GM12878 (cell line): ENCODE results near the gene PRRC2A. TPM values are rescaled to one million over a fixed set of nuclear protein-coding genes. Genes with fewer than 3 reads are reported as not detected.

Source experiments
- ATAC-seq: fragments of 200-7000 bp; cut with Tn5 transposase; 3 replicates; pipeline ENCODE4 v1.9.1; 2020; ENCODE audit warnings: mild to moderate bottlenecking, moderate library complexity
- BruUV-seq: library from RNA; stranded (reverse); fragments of 400-500 nt; replicated peaks from 2 replicates; lab custom pipeline; 2021; lab: Mats Ljungman, UMichigan
- CTCF ChIA-PET: fragments of 300-600 bp; sonication (Branson Sonifier 250); formaldehyde crosslinking; extraction: SDS; loops from one replicate; lab custom pipeline; 2021; ENCODE audit warnings: inconsistent platforms; lab: Yijun Ruan, JAX
- POLR2A ChIA-PET: fragments of 350-600 bp; formaldehyde crosslinking; extraction: SDS; loops from one replicate; lab custom pipeline; 2021; ENCODE audit warnings: inconsistent platforms; lab: Charles Lee
- RAD21 ChIA-PET: fragments of 300-600 bp; sonication (Branson Sonifier 250); formaldehyde crosslinking; loops from one replicate; lab custom pipeline; 2023; ENCODE audit warnings: antibody characterized with exemption; ENCODE audit not compliant: unreplicated experiment; lab: Charles Lee
- SMC1A ChIA-PET: fragments of 300-600 bp; sonication (Branson Sonifier 250); formaldehyde crosslinking; loops from one replicate; lab custom pipeline; 2023; ENCODE audit not compliant: unreplicated experiment, uncharacterized antibody; lab: Charles Lee
- DNase-seq: peaks from one replicate; pipeline ENCODE4 v3.0.0-alpha.2; 2011; ENCODE audit warnings: low read depth, low spot score
- FAIRE-seq: peaks from 3 replicates; lab custom pipeline; 2011; peaks lifted over from hg19 to GRCh38; lab: Jason Lieb, UNC
- H2AFZ ChIP-seq: 2 replicates; pipeline ENCODE4 v1.6.0; 2011; ENCODE audit warnings: low read depth, low read length, control low read depth; ENCODE audit not compliant: control insufficient read depth
- H3K27ac ChIP-seq: 2 replicates; pipeline ENCODE4 v1.5.1; 2011; ENCODE audit warnings: control low read depth; ENCODE audit not compliant: control insufficient read depth, insufficient read depth
- H3K27me3 ChIP-seq, 2 experiments: replicated peaks in 1 of 2; 2 replicates each; pipeline versions ENCODE4 v1.6.0 to v1.6.1; 2011; ENCODE audit warnings: low read length in 1 of 2; ENCODE audit not compliant: control insufficient read depth in 2 of 2, insufficient read depth in 2 of 2
- H3K36me3 ChIP-seq, 2 experiments: 2 replicates each; pipeline ENCODE4 v1.5.1; 2011; ENCODE audit warnings: low read length in 1 of 2; ENCODE audit not compliant: control insufficient read depth in 2 of 2, insufficient read depth in 2 of 2
- H3K4me1 ChIP-seq: 2 replicates; pipeline ENCODE4 v1.6.1; 2011; ENCODE audit warnings: mild to moderate bottlenecking, low read length, moderate library complexity, mixed read lengths; ENCODE audit not compliant: control insufficient read depth, insufficient read depth
- H3K4me2 ChIP-seq: 2 replicates; pipeline ENCODE4 v1.6.0; 2011; ENCODE audit warnings: control low read depth; ENCODE audit not compliant: control insufficient read depth, insufficient read depth
- H3K4me3 ChIP-seq: fragments of 200-600 bp; sonication (generic); 2 replicates; pipeline ENCODE4 v1.5.1; 2016
- H3K79me2 ChIP-seq: 2 replicates; pipeline ENCODE4 v1.6.0; 2011; ENCODE audit warnings: low read length; ENCODE audit not compliant: control insufficient read depth, insufficient read depth
- H3K9ac ChIP-seq: 2 replicates; pipeline ENCODE4 v1.8.0; 2011; ENCODE audit warnings: low read length, control low read depth, mixed read lengths; ENCODE audit not compliant: control insufficient read depth, insufficient read depth
- H3K9me3 ChIP-seq: replicated peaks from 3 replicates; pipeline ENCODE4 v1.5.1; 2011; ENCODE audit warnings: mild to moderate bottlenecking, low read length; ENCODE audit not compliant: control insufficient read depth, insufficient read depth
- H4K20me1 ChIP-seq: 2 replicates; pipeline ENCODE4 v1.6.0; 2011; ENCODE audit not compliant: control insufficient read depth, insufficient read depth
- HCFC1 ChIP-seq: fragments of 150-350 bp; IDR thresholded peaks from 2 replicates; pipeline ENCODE4 v1.6.1; 2014; ENCODE audit warnings: low read length
- HDGF ChIP-seq: fragments of 450-650 bp; IDR thresholded peaks from 2 replicates; pipeline ENCODE4 v1.6.1; 2016; ENCODE audit warnings: antibody characterized with exemption
- IRF5 ChIP-seq: fragments of 450-650 bp; IDR thresholded peaks from 2 replicates; pipeline ENCODE4 v1.6.1; 2017; ENCODE audit warnings: borderline replicate concordance
- MLLT1 ChIP-seq: fragments of 450-650 bp; IDR thresholded peaks from 2 replicates; pipeline ENCODE4 v1.6.1; 2016; ENCODE audit warnings: mild to moderate bottlenecking
- MTA2 ChIP-seq: fragments of 450-650 bp; IDR thresholded peaks from 2 replicates; pipeline ENCODE4 v1.6.1; 2016; ENCODE audit warnings: low read depth, mild to moderate bottlenecking, moderate library complexity
- NBN ChIP-seq: fragments of 450-650 bp; IDR thresholded peaks from 2 replicates; pipeline ENCODE4 v1.6.1; 2016
- PAX5 ChIP-seq: IDR thresholded peaks from 2 replicates; pipeline ENCODE4 v1.6.1; 2011; ENCODE audit warnings: low read depth, low read length, borderline replicate concordance
- POLR2A ChIP-seq: IDR thresholded peaks from 2 replicates; pipeline ENCODE4 v1.6.1; 2011; ENCODE audit warnings: low read depth, mild to moderate bottlenecking, low read length
- SREBF2 ChIP-seq: IDR thresholded peaks from 2 replicates; pipeline ENCODE4 v1.6.1; 2012; ENCODE audit warnings: mild to moderate bottlenecking, low read length
- SUPT20H ChIP-seq: IDR thresholded peaks from 2 replicates; pipeline ENCODE4 v1.6.1; 2011; ENCODE audit warnings: low read depth, mild to moderate bottlenecking, low read length, moderate library complexity, borderline replicate concordance; ENCODE audit not compliant: control insufficient read depth
- TBL1XR1 ChIP-seq: IDR thresholded peaks from 2 replicates; pipeline ENCODE4 v1.6.1; 2012; ENCODE audit warnings: low read depth, low read length, improper control_type of control experiment
- YBX1 ChIP-seq: fragments of 450-650 bp; IDR thresholded peaks from 2 replicates; pipeline ENCODE4 v1.6.1; 2016; ENCODE audit warnings: antibody characterized with exemption
- ZBED1 ChIP-seq: IDR thresholded peaks from 2 replicates; pipeline ENCODE4 v1.6.1; 2016; ENCODE audit warnings: borderline replicate concordance
- ZNF687 ChIP-seq: fragments of 450-650 bp; IDR thresholded peaks from 2 replicates; pipeline ENCODE4 v1.6.1; 2017; ENCODE audit warnings: mild to moderate bottlenecking, moderate library complexity
- WGBS: methylation state at CpG from one replicate; pipeline ENCODE4 v1.1.6; 2016; ENCODE audit warnings: low lambda C conversion rate; ENCODE audit not compliant: insufficient replicate concordance, insufficient coverage; ENCODE audit errors: missing lambda C conversion rate; 5-methylcytosine and 5-hydroxymethylcytosine counted together
- in situ Hi-C: fragments of 300-500 bp; cut with MboI; formaldehyde crosslinking; loops from 9 replicates; pipeline ENCODE4 v1.14.3; 2018; ENCODE audit warnings: mixed read lengths
- intact Hi-C: fragments of 100-400 bp; cut with micrococcal nuclease; formaldehyde crosslinking; loops from one replicate; pipeline ENCODE4 v1.14.2; 2022; ENCODE audit not compliant: unreplicated experiment
- polyA plus RNA-seq, 11 experiments: library from polyadenylated mRNA; depleted of rRNA in 4 of 11; unstranded in 6 of 11; stranded (reverse) in 5 of 11; fragments of >200 nt; fragmentation: Nextera tagmentation in 4 of 11; fragmentation: Illumina TruSeq in 1 of 11; extraction: Ambion mirVana in 4 of 11; extraction: Trizol in 1 of 11; gene quantifications; 1 replicate in 1 of 11; 2 replicates in 10 of 11; pipeline versions ENCODE4 v1.2.1 to v1.2.3, GENCODE V29; 2011 to 2016; ENCODE audit warnings: inconsistent platforms in 2 of 11, missing spikeins in 2 of 11, low read depth in 1 of 11
- total RNA-seq, 4 experiments: library from RNA; depleted of rRNA in 3 of 4; stranded (reverse); fragments of >200 nt in 3 of 4; fragmentation: Illumina TruSeq in 1 of 4; extraction: Trizol in 1 of 4; gene quantifications; 2 replicates each; pipeline versions ENCODE4 v1.2.1 to v1.2.3, GENCODE V29; 2013 to 2021

Gene PRRC2A
- total and polyA plus RNA-seq, 10 of the 15 experiments (the other 5 are each of a cell fraction or from before 2014, with no cell fraction given), result 0.40 to 244 (median 61.3) TPM

GRCh38 chr6:31620586-31621319 is at the start of gene PRRC2A (continued):
- TF ChIP-seq HCFC1 (no peak), IRF5 (no peak), PAX5 (no peak), SREBF2 (0 out of 2 replicates have a peak, but pooled peaks have one; percentile 1)

GRCh38 chr6:31572041-31572911 is 48.2 kb upstream of the PRRC2A start, which contains the start of gene LTA:
Gene LTA, plus strand, starts transcription at chr6:31572289. Its CDS starts 454 bp downstream, at chr6:31572743.
- DNase-seq (no peak), ATAC-seq (peak; percentile 47), FAIRE-seq (peak; percentile 18)
- Histone ChIP-seq H3K27me3 (no peaks in the 10 kb centered on the region), H3K4me3 (peak within 1 kb of the TSS; percentile 59), H4K20me1 (no peaks in the 10 kb centered on the region), H3K9ac (peak within 1 kb of the TSS; percentile 87), H3K79me2 (peaks cover 58% of the 10 kb centered on the region), H3K9me3 (no peaks in the 10 kb centered on the region), H3K4me2 (peak within 1 kb of the TSS; percentile 84), H3K4me1 (peaks cover 67% of the 10 kb centered on the region), H2AFZ (peak within 1 kb of the TSS; percentile 52), H3K27ac (peak within 1 kb of the TSS; percentile 96), H3K36me3 (peaks cover 0 to 3% of the 10 kb centered on the region in 2 experiments; a peak in 2 of 4 replicates)
- ChIA-PET POLR2A (interaction anchor here (0.7 to 17.1 kb wide), 8 partner anchors 11 to 31 kb away, joined by 3 to 282 read pairs (median 115); partner anchors contain the start of genes ATP6V1G2, DDX39B, LST1 and LTB), RAD21 (interaction anchor here (0.6 to 17.5 kb wide), 7 partner anchors 10 to 24 kb away, joined by 4 to 620 read pairs (median 53); partner anchors contain the start of genes ATP6V1G2, LST1, LTB and NCR3), SMC1A (interaction anchor here (18.7 to 45.5 kb wide), 3 partner anchors 12 to 23 kb away, joined by 523 to 1989 read pairs (median 1989); partner anchors contain the start of genes ATP6V1G2, DDX39B, LST1 and LTA), CTCF (interaction anchor here (1.2 to 34.8 kb wide), 7 partner anchors 10 to 21 kb away, joined by 3 to 2098 read pairs (median 38); partner anchors contain the start of genes ATP6V1G2, DDX39B, LST1 and LTA)
- in situ Hi-C loops (loop anchor here (25.0 kb wide), 2 partner anchors 1040 to 1390 kb away; partner anchors contain the start of genes BRD2 and HLA-DMA), intact Hi-C loops (no loop called here)
- WGBS, result under 1% methylated on average over 27 of the region's 27 CpGs
- BruUV-seq, result no TSS peak
- peak; percentile 18; the same call in 1 of the 2 replicates for TF ChIP-seq MTA2
- TF ChIP-seq HDGF, result peak; percentile 82
- TF ChIP-seq POLR2A, result peak; percentile 90
- TF ChIP-seq YBX1, result no peak
- peak; percentile 90 for TF ChIP-seq MLLT1
- TF ChIP-seq ZNF687, result peak; percentile 97
- TF ChIP-seq SUPT20H, result no peak
- TF ChIP-seq TBL1XR1, result peak; percentile 74; the same call in 1 of the 2 replicates
- TF ChIP-seq ZBED1, result 0 out of 2 replicates have a peak, but pooled peaks have one; percentile 40
- peak; percentile 91 for TF ChIP-seq NBN
